SH-SY5Y (cell line): ENCODE data around the gene SMYD3.

Source experiments
- GATA2 ChIP-seq: IDR thresholded peaks from 2 replicates; pipeline ENCODE4 v1.6.1; 2011; ENCODE audit warnings: mild to moderate bottlenecking, low read depth, low read length
- GATA3 ChIP-seq: IDR thresholded peaks from 2 replicates; pipeline ENCODE4 v1.6.1; 2011; ENCODE audit warnings: low read depth, mild to moderate bottlenecking, low read length, moderate library complexity

DNA sequence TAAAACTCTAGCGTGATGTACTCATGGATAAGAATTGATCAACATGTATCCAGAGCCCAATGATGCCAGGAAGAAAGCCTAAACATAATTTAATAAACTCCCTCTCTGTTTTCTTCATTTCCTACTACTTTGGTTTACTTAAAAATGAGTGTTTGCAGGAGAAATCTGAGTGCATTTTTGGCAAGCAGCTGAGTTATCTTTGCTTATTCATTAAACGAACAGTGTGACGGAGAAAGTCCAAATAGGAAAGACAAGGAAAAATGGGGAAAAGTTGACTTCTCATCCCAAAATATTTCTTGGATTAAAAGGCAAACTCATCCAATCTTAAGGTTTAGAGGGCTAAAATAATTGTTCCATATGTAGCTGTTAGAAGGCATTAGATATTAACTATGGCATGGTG, 496.7 kb downstream of the SMYD3 start:
- TF ChIP-seq GATA2: no peak
- TF ChIP-seq GATA3: no peak
